ENCODE measurements around the gene RAPGEF2. TPM values are rescaled to one million over a fixed set of nuclear protein-coding genes. Genes with fewer than 3 reads are reported as not detected.

RAPGEF2 gene
- total and polyA plus RNA-seq, 9 of the 15 experiments (the other 6 are each of a cell fraction or from before 2014, with no cell fraction given): 3.1 to 32.6 (median 23.1) TPM

DNA sequence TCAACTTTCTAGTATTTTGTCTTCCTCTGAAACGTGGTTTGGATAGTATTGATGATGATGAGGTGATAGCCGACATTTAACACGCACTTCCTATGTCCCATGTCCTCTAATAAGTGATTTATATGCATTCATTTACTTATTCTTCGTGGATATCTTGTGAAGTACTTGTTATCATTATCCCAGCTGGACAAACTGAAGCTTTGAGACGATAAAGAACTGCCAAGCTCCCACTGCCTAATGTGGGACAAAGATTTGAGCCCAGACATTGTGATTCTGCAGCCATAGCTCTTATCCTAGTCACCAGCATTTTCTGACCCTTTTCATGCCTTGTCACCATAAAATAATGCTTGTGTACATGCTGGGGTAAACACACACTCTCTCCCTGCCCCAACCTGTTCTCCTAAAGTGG lies 92.5 kb downstream of the RAPGEF2 start (continued):
- TF ChIP-seq ZNF318 (IDR thresholded peaks at IDR 0.05; ENCODE audit: borderline replicate concordance in 1 of 2, low read depth in 1 of 2) (no peak), RUNX1 (IDR thresholded peaks at IDR 0.05; ENCODE audit: low read depth) (no peak), BRF1 (IDR thresholded peaks at IDR 0.05; ENCODE audit: borderline replicate concordance, extremely low read depth, insufficient read length) (no peak), CREBBP (IDR thresholded peaks at IDR 0.05; ENCODE audit: low read depth, low read length) (no peak), MEIS2 (IDR thresholded peaks at IDR 0.05; ENCODE audit: partially characterized antibody) (peak; percentile 80), POLR2A (conservative IDR thresholded peaks at IDR 0.05) (no peak), ZNF41 (CRISPR knock-in tag; conservative IDR thresholded peaks at IDR 0.05) (no peak), SAFB (IDR thresholded peaks at IDR 0.05; ENCODE audit: borderline replicate concordance, low read depth, low read length) (no peak), SMAD1 (IDR thresholded peaks at IDR 0.05; ENCODE audit: low read depth, low read length, partially characterized antibody) (peak; percentile 58), RCOR1 (IDR thresholded peaks at IDR 0.05; ENCODE audit: borderline replicate concordance in 1 of 2, low read depth in 2 of 2, low read length in 2 of 2) (peak; percentile 69 to 89; a peak in 3 of 4 replicates), MAFF (IDR thresholded peaks at IDR 0.05; ENCODE audit: low read length) (peak; percentile 46; the same call in 1 of the 2 replicates), ZNF589 (CRISPR knock-in tag; IDR thresholded peaks at IDR 0.05; ENCODE audit: low read depth) (0 out of 2 replicates have a peak, but pooled peaks have one; percentile 20), ZNF140 (CRISPR knock-in tag; IDR thresholded peaks at IDR 0.05) (no peak), FOXO4 (CRISPR knock-in tag; IDR thresholded peaks at IDR 0.05) (no peak), KDM2B (CRISPR knock-in tag; IDR thresholded peaks at IDR 0.05) (no peak), CBX3 (IDR thresholded peaks at IDR 0.05; ENCODE audit: borderline replicate concordance in 1 of 2, low read length in 2 of 2) (0 out of 3 replicates have a peak, but pooled peaks of 1 of the 2 experiments have one; percentile 14)
- TF ChIP-seq, protein P1, sequence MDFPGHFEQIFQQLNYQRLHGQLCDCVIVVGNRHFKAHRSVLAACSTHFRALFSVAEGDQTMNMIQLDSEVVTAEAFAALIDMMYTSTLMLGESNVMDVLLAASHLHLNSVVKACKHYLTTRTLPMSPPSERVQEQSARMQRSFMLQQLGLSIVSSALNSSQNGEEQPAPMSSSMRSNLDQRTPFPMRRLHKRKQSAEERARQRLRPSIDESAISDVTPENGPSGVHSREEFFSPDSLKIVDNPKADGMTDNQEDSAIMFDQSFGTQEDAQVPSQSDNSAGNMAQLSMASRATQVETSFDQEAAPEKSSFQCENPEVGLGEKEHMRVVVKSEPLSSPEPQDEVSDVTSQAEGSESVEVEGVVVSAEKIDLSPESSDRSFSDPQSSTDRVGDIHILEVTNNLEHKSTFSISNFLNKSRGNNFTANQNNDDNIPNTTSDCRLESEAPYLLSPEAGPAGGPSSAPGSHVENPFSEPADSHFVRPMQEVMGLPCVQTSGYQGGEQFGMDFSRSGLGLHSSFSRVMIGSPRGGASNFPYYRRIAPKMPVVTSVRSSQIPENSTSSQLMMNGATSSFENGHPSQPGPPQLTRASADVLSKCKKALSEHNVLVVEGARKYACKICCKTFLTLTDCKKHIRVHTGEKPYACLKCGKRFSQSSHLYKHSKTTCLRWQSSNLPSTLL (IDR thresholded peaks at IDR 0.05): no peak
